22Rv1 (cell line): ENCODE results near the gene SNAP25.

Experiments used
- ZFX ChIP-seq: fragments of 450-650 bp; IDR thresholded peaks from 2 replicates; pipeline ENCODE4 v1.6.1; 2017; ENCODE audit warnings: antibody characterized with exemption, borderline replicate concordance
- TF ChIP-seq, protein P1 (sequence below): fragments of 450-650 bp; IDR thresholded peaks from 2 replicates; pipeline ENCODE4 v1.5.1; 2017; ENCODE audit warnings: mild to moderate bottlenecking

DNA sequence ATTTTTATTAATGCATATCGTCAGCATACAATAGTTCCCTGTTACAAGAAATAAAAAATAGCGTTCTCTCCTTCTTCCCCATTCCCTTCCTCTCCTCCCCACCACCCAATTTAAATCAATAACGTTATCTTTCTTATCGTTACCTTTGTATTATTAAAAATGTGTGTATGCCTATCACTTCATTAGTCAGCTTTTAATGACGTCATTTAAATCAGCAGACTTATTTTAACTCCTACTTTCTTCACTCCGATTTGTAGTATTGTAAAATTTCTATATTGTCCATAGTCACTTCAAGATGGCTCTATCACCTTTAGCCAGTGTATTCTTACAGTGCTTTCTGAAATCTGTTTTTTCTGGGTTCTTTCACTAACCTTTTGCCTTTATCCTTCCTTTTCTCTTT is 126.3 kb downstream of the SNAP25 start:
- TF ChIP-seq, protein P1, sequence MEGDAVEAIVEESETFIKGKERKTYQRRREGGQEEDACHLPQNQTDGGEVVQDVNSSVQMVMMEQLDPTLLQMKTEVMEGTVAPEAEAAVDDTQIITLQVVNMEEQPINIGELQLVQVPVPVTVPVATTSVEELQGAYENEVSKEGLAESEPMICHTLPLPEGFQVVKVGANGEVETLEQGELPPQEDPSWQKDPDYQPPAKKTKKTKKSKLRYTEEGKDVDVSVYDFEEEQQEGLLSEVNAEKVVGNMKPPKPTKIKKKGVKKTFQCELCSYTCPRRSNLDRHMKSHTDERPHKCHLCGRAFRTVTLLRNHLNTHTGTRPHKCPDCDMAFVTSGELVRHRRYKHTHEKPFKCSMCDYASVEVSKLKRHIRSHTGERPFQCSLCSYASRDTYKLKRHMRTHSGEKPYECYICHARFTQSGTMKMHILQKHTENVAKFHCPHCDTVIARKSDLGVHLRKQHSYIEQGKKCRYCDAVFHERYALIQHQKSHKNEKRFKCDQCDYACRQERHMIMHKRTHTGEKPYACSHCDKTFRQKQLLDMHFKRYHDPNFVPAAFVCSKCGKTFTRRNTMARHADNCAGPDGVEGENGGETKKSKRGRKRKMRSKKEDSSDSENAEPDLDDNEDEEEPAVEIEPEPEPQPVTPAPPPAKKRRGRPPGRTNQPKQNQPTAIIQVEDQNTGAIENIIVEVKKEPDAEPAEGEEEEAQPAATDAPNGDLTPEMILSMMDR = no peak
- TF ChIP-seq ZFX = no peak
